Astrocyte of the cerebellum (primary cell): ENCODE measurements around the gene OR52E6.

Experiments used
- DNase-seq: peaks from one replicate; pipeline ENCODE4 v3.0.0-alpha.2; 2011; ENCODE audit warnings: low read depth
- H3K4me3 ChIP-seq: 2 replicates; pipeline ENCODE4 v1.5.1; 2011; ENCODE audit warnings: mild to moderate bottlenecking, low read depth, low read length, moderate library complexity
- CTCF ChIP-seq: IDR thresholded peaks from 2 replicates; pipeline ENCODE4 v1.5.1; 2012; ENCODE audit warnings: low read length, low read depth, moderate library complexity, mild to moderate bottlenecking; ENCODE audit errors: missing control alignments
- in situ Hi-C: cut with HindIII; loops from 2 replicates; pipeline ENCODE4 v1.10.0; 2017; ENCODE audit warnings: low sequenced_read_pairs

OR52E6 gene

GRCh38 chr11:5865826-5866225 lies 24.1 kb upstream of the OR52E6 start:
- no peak for DNase-seq
- TF ChIP-seq CTCF, result no peak
- H3K4me3 ChIP-seq, result no peak overlapping the region
- in situ Hi-C loops, result no loop called here

- DNase-seq, result no peak
- no peak for TF ChIP-seq CTCF
- in situ Hi-C loops, result no loop called here
- H3K4me3 ChIP-seq, result no peak within 1 kb of the TSS
Measured at GRCh38 chr11:5857590-5857989, 15.9 kb upstream of the OR52E6 start, which contains the start of gene OR52E8. OR52E8 (minus strand) TSS chr11:5857690; CDS start chr11:5857690, 0 bp downstream.

GRCh38 chr11:5851002-5851401 lies 9.3 kb upstream of the OR52E6 start:
- DNase-seq, result no peak
- TF ChIP-seq CTCF, result no peak
- H3K4me3 ChIP-seq, result no peak overlapping the region
- in situ Hi-C loops, result no loop called here

GRCh38 chr11:5847711-5848110 lies 6.0 kb upstream of the OR52E6 start:
- TF ChIP-seq CTCF, result no peak
- in situ Hi-C loops, result no loop called here
- H3K4me3 ChIP-seq, result no peak overlapping the region
- DNase-seq, result no peak

GRCh38 chr11:5846701-5847100 lies 5.0 kb upstream of the OR52E6 start:
- no peak for TF ChIP-seq CTCF
- H3K4me3 ChIP-seq, result no peak overlapping the region
- in situ Hi-C loops, result no loop called here
- no peak for DNase-seq

- no peak for TF ChIP-seq CTCF
- no peak for DNase-seq
- in situ Hi-C loops, result no loop called here
- no peak overlapping the region for H3K4me3 ChIP-seq
Measured at GRCh38 chr11:5837695-5838094, 4.0 kb downstream of the OR52E6 start.

- no peak for DNase-seq
- no peak for TF ChIP-seq CTCF
- in situ Hi-C loops, result no loop called here
- H3K4me3 ChIP-seq, result no peak overlapping the region
Measured at GRCh38 chr11:5833446-5833845, 8.3 kb downstream of the OR52E6 start.
